Occipital lobe (tissue), 2 donors: ENCODE results near the gene SEL1L2. TPM values are rescaled to one million over a fixed set of nuclear protein-coding genes. Genes with fewer than 3 reads are reported as not detected.

Source experiments
- DNase-seq: peaks from one replicate; lab custom pipeline; 2025; lab: John Stamatoyannopoulos, UW
- total RNA-seq: library from RNA; depleted of rRNA; stranded (reverse); fragments of >200 nt; gene quantifications from one replicate; pipeline ENCODE4 v1.2.3, GENCODE V29; 2014

Gene SEL1L2
- total RNA-seq, 1 donor from 2014 or later = 0.62 TPM

DNA sequence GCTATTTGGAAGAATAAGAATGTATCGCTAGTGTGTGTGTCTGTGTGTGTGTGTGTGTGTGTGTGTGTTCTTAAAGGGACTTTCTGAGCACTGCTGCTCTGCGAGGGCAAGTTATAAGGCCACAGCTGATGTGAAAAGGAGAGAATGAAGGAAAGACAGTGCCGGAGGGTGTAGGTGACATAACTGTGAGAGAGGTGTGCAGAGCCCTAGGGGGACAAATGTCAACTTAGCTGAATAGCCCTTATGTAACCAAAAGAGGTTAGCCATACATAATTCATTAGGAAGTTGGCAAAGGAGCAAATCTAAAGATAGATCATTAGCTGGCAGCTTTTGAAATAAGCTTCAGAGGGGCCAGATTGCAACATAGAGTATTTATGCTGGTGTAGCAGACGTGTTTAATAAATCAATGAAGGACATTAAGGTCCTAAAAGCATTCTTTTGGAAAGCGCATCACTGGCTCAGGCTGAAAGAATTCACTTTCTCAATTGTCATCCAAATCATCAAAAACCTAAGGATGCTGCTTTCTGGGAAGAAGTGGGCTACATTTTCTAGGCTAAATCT, 124.5 kb downstream of the SEL1L2 start:
- DNase-seq = no peak

DNA sequence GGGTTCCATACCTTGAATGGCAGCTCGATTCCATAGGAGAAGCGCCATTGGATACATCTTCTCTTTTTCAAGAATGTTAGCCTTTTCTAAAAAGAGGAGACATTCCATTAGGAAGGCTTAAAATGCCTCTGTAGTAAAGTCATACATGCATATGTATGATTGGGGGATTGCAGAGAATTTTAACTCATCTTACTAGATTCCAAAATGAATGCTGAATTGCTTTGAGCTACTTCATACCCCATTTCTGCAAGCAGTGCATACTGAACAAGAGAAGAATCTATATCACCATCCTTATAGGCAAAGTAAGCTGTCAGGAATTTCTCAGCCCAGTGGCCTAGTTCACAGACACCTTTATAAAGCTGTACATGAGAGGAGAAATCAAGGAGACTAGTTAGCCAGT, 125.3 kb downstream of the SEL1L2 start:
- no peak for DNase-seq

DNA sequence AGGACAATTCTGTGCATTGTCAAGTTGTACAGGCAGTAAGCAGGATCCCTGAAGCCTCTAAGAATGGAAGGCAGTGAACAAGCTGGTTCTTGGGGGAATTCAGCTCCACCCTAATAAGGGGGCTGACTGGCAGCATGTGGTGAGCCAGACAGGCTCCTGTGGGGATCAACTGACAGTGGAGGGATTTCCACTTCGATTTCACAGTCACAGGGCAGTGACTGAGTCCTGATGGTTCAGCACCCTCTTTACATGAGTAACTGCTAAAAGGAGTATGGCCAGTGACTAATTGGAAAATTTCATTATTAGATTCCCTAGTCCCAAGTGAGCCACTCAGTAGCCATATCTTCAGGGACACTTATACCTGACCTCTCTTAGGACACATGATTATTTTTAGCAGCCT, 127.2 kb downstream of the SEL1L2 start:
- no peak for DNase-seq

DNA sequence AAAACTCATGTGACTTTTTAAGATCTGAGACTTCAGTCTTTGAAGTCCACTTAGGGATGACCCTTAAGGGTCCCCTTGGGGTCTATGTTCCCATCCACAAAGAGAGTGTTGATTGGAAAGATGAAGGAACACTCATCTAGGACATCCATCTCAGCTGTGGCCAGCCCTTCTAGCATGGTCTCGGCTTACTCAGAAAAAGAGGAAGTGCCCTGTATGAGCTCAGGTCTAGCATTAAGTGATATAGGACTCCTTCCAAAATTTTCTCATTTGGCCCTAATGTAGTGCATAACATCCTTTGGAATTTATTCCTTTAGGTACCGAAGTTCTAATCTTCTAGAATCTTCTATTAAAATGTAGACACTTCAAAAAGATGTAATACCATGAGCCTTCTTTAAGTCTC, 128.2 kb downstream of the SEL1L2 start:
- DNase-seq = no peak

DNA sequence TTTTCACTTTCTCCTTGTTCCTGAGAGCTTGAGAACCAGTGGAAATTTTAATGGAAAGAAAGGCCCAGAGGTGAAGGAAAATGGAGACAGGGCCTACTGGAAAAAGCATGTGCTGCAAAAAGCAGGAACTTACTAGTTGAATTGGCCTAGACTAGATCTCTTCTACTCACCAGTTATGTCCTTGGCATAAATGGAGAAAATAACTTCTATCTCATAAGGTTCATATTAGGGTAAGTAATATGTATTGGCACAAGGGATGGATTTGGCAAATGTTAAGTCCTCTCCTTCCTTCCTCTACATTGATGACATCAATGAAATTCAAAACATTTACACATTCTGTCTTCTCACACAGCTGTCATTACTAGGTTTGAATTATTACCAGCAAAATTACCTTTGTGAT, 131.5 kb downstream of the SEL1L2 start:
- no peak for DNase-seq

DNA sequence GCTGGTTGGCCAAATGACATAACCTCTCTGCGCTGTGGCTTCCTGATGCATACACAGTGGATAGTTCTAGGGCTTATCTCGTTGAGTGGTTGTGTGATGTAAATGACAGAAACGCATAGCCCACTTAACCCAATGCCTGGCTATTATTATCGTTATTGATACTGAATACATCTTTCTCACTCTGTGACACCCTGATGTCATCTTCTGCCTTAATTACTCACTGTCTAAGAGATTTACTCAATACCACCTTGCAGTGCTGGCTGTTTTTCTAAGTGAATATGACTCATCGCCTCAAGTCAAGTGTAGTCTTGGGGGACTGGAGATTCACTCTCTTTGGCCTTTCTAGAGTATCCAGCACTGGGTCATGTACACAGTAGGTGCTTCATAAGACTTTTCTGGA, 132.0 kb downstream of the SEL1L2 start:
- DNase-seq = no peak

DNA sequence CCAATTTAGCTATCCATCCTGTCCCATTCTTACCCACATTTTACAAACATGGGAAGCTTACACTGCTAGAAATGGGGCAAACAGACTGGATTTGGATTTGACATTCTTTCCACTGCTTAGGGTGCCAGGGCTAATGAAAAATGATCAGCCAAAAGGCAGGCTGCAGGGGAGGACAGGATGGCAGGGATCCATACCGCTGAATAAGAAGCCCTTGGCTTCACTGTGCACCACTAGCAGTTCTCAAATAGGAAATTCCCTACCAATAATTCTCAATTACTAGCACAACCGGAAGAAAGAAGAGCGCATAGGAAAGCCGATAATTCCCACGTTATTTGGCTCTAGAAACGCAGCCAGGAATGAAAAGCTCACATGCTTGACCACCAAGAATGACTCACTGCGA, 132.5 kb downstream of the SEL1L2 start:
- DNase-seq = no peak

DNA sequence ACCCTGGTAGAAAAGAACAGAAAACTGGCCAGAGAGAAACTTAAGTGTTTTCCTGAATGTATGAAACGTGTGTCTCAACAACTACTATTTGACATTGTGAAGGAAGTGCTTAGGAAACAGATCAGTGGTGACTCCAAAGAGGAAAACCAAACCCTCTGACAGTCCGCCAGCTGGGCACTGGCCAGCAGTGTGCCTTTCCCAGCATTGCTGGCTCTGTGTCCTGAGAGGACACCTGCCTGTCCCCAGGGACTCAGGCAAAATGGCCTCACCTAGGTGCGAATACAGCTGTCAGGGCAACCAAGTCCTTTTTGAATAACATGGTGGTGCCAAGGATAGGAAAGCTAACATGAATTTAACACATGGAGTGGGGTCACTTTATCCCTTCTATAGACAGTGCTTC, 133.1 kb downstream of the SEL1L2 start:
- no peak for DNase-seq

DNA sequence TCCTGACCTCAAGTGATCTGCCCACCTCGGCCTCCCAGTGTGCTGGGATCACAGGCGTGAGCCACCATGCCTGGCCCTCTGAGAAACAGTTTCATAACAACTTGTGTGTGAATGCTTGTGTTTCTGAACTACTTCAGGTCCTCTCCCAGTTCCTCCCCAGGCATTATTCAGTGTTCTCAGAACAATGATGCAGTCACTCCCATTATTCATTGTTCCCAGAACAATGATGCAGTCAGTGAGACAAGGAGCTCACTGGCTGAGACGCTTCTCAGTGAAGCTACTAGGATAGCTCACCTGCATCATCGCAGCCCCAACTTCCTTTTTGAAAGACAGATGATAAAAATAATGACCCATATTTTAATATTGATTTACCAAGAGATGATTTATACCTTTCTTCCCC, 134.1 kb downstream of the SEL1L2 start:
- DNase-seq = no peak

DNA sequence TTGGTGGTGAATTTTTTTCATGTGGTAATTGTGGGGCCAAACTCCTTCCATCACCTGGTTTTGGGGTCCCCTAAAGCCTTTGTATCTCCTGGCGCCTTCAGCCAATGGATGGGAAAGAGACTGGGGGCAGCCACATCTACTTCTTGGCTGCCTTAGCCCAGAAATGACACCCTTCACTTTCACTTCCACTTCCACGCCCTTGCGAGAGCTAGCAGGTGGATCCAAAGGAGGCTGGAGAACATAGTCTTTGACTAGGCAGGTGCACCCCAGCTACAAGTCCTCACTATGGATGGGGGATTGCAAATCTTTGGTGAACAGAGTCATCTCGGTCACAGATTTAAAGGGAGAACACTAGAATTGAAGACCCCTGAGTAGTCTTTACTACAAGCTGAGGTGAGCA, 134.8 kb downstream of the SEL1L2 start:
- DNase-seq = no peak

DNA sequence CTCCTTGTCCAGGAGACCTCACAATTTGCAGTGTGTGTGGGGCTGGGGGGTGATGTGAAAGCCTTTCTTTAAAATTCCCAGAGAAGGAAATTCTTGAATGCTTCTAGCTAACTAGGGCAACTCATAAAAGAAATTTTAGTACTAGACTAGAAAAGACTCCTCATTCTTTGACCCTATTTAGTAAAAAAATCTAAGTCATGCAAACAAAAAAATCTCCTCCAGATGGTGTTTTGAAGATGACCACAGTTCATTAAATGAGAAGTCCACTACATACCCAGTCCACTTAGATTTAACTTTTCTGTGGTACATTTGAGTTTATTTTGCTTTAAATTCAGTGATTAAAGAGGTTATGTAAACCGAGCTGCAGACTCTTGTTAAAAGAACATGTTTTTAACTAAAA, 138.1 kb downstream of the SEL1L2 start:
- no peak for DNase-seq

DNA sequence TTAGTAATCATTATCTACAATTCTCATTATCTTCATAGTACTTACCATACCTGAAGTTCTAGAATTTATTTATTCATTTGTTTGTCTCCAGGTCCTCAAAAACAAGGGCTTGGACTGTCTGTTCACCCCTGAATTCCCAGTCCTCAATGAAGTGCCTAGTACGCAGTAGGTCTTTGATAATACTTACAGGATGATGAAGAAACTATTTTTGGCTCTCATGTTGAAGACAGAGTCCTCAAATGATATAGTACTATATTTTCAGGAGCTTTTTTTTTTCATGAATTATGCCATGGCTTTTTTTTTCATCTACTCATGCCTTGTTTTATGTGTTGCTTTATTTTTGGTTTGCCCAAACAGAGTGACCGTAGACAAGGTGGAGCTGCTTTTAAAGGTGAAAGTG, 139.1 kb downstream of the SEL1L2 start:
- DNase-seq = no peak

DNA sequence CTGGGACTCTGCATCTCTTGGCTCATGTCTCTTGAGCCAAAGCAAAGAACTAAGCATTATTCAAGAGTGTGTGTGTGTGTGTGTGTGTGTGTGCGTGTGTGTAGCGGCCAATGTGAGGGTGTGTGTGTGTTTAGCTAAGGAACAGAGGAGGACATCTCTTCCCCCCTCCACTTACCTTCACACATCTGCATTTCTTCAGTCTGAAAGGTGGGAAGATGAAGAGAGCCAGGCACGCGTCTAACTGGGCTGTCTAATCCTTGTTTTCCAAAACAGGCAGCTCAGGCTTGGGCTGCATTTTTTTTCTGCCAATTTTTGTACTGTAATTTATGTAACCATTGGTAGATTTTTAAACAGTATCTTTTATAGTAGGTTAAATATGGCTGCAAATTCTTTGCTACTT, 146.1 kb downstream of the SEL1L2 start:
- DNase-seq = no peak

DNA sequence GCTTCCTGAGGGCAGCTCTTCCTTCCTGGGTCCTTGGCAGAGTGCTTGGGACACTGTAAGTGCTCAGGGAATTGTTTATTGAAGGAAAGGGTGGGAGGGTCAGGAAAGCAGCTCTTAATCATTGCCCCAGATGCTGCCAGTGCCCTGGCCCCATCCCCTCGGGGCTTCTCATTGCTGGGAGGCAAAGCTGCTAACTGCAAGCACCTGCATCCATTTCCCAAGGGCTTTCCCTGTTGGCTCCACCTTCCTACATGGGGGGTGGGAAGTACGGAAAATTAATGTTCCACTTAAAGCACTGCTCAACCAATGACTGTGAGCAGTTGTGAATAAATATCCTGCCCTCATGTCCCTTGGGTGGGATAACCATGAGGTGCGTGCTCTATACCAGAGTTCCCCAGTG, 149.2 kb downstream of the SEL1L2 start:
- no peak for DNase-seq

DNA sequence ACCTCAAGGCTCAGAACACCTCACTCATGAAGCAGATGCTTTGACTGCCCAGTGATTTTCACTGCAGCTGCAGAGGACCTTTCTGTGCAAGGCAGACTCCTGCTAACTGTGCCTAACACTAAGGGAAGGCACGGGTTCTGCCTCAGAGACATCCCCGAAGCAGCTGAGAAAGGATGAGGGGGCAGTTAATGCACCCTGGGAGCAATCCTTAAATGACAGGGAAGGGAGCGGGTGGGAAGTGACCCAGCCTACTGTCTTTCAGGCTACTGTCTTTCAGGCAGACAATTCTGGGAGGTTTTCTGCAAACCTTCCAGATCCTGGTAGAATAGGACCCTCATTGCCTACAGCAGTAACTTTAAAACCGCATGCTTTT, 150.3 kb downstream of the SEL1L2 start:
- DNase-seq = no peak

DNA sequence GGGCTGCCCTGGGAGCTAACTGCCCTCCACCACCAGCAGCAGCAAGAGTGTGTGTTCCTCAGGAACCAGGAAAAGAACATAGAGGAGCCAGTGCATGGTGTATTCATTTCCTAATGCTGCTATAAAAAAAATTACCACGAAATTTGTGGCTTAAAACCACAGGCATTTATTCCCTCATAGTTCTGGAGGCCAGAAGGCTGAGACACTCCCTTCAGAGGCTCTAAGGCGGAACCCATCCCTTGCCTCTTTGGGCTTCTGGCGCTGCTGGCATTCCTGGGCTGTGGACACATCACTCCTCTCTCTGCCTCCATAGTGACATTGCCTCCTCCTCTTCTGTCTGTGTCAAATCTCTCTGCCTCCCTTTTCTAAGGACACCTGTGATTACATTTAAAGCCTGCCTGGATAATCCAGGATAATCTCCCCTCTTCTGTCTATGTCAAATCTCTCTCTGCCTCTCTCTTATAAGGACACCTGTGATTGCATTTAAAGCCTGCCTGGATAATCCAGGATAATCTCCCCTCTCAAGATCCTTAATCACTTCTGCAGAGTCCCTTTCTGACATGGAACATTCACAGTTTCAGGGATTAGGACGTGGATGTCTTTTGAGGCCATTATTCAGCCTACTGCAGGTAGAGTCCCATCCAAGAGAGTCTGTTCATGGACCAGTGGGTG, 150.9 kb downstream of the SEL1L2 start:
- no peak for DNase-seq

DNA sequence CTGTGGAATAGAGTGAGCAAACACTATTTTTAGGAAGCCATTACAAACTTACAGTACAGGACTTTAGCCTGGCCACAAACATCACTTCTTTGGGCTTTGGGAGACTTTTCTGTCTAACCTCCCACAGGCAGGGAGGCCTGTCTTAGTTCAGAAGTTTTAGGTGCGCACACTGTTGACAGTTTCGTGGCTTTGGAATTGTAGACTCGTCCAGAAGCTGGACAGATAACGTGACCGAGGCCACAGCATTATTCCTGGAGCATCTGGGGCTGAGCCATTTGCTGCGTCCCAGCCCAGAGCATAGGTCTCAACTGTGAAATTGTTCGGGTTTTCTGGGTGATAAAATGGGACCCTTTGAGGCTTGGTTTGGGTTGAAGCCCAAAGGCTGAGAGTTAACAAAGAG, 151.8 kb downstream of the SEL1L2 start:
- DNase-seq = no peak

DNA sequence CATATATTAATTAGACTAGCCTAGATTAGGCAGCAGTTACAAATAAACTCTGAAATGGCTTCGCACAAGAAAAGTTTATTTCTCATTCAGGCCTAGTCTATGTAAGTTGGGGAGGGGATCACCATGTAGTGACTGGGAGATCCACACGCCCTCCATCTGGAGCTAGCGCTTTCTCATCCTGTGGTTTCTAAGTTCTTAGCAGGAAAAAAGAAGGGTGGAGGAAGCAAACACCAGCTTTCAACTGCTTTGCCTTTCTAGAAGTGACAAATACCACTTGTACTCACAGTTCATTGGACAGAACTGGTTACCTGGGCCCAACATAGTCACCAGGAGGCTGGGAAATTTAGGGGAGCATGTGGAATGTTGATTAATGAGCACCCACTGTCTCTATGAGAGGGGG, 158.9 kb downstream of the SEL1L2 start:
- no peak for DNase-seq

DNA sequence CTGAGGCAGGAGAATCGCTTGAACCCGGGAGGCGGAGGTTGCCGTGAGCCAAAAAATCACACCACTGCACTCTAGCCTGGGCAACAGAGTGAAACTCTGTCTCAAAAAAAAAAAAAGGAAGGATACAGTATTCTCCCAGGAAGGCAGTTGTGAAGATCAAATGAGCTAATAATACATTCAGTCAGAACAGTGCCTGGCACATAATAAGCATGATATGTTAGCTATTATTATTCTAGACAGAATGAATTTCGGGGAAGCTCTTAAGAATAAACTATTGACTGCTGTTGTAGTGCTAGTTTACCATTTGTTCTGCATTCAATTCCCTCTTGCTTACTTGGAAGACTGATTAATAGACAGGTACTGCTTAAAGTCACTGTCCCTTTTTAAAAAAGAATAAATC, 164.9 kb downstream of the SEL1L2 start:
- no peak for DNase-seq

DNA sequence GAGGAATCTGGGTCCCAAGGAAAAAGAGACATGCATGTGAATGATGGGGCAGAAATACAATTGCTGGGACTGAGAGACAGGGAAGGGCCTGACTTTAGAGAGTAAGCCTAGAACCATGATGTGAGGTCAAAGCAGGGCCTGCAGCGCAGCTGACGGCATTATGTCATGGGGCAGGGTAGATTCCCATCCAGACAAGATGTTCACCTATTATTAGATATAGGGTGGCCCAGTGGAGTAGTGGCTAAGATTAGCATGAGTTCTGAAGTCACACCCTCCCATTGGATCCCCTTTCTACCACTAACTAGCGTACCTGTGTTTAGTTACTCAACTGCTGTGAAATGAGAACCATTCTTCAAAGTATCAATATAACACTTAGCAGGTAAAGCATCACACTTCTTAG, 166.0 kb downstream of the SEL1L2 start:
- no peak for DNase-seq

DNA sequence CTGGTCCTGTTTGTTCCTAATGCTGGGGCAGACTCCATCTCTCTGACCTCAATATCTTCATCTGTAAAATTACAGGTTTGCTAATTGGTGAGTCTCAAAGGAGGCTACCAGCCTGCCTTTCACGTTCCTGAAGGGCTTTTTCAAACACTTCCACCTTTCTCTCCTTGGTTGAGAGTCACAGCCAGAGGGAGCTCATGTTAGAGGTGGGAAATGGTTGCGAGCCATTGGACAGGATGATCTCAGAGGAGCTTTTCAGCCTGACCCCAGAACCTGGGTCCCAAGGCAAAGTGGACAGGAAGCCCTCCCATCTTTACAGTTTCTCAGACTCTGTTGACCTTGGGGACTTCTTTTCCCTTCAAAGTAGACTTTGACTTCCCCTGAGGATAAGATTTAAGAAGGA, 168.0 kb downstream of the SEL1L2 start:
- DNase-seq = no peak

DNA sequence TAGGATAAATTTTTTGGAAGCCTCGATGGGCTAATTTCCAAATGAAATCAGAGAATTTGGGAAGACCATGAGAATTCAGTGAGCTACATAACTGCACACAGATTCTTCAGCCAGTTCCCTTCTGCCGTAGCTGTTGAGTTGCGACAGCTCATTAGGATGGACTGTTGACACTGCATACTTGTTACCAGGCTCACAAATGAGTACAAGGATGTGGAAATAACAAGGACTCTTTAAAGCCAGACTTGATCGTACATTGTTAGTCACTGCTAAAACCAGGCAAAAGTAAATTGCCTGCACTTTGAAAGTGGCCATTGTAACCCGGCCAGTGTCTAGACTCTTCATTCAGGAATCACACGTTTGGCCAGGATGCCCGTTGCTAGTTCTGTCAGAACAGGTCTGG, 168.5 kb downstream of the SEL1L2 start:
- DNase-seq = no peak

DNA sequence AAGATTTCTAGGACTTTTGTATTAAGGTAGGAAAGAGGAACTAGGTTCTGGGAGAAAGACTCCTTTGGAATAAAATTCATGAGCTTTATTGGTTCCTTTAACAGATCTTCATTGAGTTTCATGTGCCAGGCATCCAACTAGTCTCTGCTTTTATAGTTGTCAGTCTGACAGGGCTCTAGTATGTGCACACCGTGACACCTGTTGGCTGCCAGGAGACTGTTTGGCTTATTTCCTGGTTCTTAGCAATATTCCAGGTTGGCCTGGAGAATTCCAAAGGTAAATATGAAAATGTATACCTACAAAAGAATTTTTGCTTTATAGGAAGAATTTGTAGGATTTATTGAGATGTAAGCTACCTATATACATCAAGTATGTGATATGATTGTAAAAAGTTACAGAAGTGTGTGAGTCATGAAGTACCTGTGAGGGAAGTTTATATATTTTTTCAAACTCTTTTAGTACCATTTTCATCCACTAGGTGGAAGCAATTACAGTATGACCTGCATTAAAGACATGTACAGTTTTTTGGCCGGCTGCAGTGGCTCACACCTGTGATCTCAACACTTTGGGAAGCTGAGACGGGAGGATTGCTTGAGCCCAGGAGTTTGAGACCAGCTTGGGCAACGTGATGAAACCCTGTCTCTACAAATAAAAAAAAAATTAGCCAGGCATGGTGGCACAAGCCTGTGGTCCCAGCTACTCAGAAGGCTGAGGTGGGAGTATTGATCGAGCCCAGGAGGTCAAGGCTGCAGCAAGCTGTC, 170.3 kb downstream of the SEL1L2 start:
- DNase-seq = no peak
